Inflammatory macrophage treated with lipopolysaccharide for 4 hours (primary cell): ENCODE data around the gene OBSCN.

Experiments
- DNase-seq: peaks from one replicate; pipeline ENCODE4 v3.0.0-alpha.2; 2020

OBSCN gene

GRCh38 chr1:228280106-228280901, 72.5 kb downstream of the OBSCN start:
- no peak for DNase-seq

GRCh38 chr1:228280961-228281591, 73.2 kb downstream of the OBSCN start:
- DNase-seq = no peak

GRCh38 chr1:228281631-228282328, 73.9 kb downstream of the OBSCN start:
- DNase-seq = no peak

GRCh38 chr1:228282329-228283042, 74.6 kb downstream of the OBSCN start:
- no peak for DNase-seq

- DNase-seq = no peak
Observed at GRCh38 chr1:228283043-228283371, 75.2 kb downstream of the OBSCN start.

- DNase-seq = no peak
Observed at GRCh38 chr1:228283476-228284147, 75.8 kb downstream of the OBSCN start.

- DNase-seq = no peak
Observed at GRCh38 chr1:228284148-228284495, 76.3 kb downstream of the OBSCN start.

GRCh38 chr1:228284521-228284920, 76.7 kb downstream of the OBSCN start:
- DNase-seq = no peak

GRCh38 chr1:228285661-228286504, 78.0 kb downstream of the OBSCN start:
- DNase-seq = no peak

- DNase-seq = no peak
Observed at GRCh38 chr1:228286505-228287417, 78.9 kb downstream of the OBSCN start.

GRCh38 chr1:228287541-228288425, 79.9 kb downstream of the OBSCN start:
- DNase-seq = no peak

GRCh38 chr1:228288536-228289238, 80.8 kb downstream of the OBSCN start:
- DNase-seq = no peak

- DNase-seq = no peak
Observed at GRCh38 chr1:228289239-228289849, 81.5 kb downstream of the OBSCN start.

- DNase-seq = no peak
Observed at GRCh38 chr1:228289996-228290881, 82.4 kb downstream of the OBSCN start.

GRCh38 chr1:228291906-228292608, 84.2 kb downstream of the OBSCN start:
- DNase-seq = no peak

GRCh38 chr1:228292609-228292911, 84.7 kb downstream of the OBSCN start:
- DNase-seq = no peak

- no peak for DNase-seq
Observed at GRCh38 chr1:228293393-228293792, 85.5 kb downstream of the OBSCN start.
